TTC549 (cell line): ENCODE results near the gene NFKB2.

Experiments
- FAIRE-seq: peaks from 2 replicates; lab custom pipeline; 2012; peaks lifted over from hg19 to GRCh38; lab: Jason Lieb, UNC

The NFKB2 gene

DNA sequence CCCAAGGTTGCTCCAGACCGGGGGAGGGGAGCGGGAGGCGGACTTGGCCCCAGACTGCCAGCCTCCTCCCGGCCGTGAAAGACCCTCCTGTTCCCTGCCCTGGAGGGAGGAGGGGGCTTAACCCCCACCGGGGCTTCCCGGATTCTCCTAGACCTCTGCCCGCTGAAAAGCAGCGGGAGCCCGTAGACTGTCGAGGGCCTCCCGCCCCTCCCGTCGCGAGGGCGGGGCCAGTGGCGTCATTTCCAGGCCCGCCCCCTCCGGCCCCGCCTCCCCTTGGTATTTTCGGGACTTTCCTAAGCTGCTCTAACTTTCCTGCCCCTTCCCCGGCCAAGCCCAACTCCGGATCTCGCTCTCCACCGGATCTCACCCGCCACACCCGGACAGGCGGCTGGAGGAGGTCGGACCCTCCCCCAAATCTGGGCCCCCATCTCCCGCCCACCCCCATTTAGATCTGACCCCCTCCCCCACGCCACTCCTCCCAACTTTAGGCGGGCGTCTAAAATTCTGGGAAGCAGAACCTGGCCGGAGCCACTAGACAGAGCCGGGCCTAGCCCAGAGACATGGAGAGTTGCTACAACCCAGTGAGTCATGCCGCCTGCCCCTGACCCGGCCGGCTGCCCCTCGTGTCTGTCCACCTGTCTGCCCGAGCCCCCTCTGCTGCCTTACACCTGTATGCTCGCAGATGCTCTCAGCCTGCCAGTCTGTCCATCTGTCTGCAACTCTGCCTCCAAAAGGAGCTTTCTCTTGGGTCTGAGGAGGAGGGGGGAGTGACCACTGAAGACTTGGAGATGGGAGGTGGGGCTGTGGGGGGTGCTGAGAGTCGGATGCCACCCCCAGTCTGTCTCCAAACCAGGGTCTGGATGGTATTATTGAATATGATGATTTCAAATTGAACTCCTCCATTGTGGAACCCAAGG is at the start of gene NFKB2:
NFKB2 (plus strand) TSS at position 306 of the 917 bp plus-strand sequence; CDS start at position 561, 255 bp downstream.
- FAIRE-seq = no peak

GRCh38 chr10:102347236-102347828 is 48.2 kb upstream of the NFKB2 start:
- FAIRE-seq = no peak

DNA sequence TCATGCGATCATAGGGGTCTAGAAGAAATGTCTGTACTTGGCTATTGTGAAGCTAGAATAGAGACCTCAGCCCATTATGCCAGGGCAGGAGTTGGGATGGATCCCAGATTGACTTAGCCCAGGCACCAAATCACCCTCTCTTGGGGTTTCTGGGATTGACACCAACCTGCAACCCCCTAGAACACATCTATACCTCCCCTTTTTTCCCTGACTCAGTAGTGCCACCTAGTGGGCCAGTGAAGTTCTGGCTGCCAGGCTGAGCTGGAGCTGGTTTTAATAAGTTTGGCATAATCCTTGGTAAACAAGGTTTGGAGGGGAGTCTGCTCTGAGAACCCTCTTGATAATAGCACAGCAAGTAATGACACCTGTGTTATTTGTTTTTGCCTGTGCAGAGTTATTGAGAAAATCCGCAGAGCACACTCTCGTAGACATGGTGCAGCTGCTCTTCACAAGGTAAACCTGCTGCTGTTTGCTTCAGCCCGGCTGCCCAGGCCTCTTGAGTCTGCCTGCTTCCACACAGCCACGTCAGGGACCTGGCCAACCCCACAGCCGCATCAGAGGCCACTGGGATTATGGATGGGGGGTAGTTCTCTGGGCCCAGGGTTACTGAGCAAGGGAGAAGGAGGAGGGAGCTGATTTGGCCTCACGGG is 43.3 kb upstream of the NFKB2 start:
- no peak for FAIRE-seq

- no peak for FAIRE-seq
Observed at GRCh38 chr10:102354451-102354850, 41.1 kb upstream of the NFKB2 start.

GRCh38 chr10:102358712-102359382 is 36.7 kb upstream of the NFKB2 start:
- FAIRE-seq = no peak

DNA sequence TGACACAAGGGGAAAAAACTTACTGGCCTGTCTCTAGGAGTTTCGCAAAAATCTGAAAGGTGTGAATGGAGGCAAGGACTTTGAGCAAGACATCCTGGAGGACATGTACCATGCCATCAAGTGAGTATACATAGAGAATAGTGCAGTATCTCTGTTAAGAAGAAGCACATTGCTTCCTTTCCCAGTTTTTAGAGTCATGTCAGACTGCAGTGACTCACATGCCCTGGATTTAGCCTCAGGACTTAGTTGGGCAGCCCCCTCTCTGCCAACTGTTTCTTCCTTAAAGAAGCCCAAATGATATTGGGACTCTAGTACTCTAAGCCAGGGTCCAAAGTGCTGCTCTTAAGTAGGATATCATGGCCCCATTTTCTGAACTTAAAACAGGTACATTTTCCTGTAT is 28.1 kb upstream of the NFKB2 start:
- FAIRE-seq = no peak

- FAIRE-seq = no peak
Observed at GRCh38 chr10:102368077-102368476, 27.4 kb upstream of the NFKB2 start.

GRCh38 chr10:102371295-102371694 is 24.2 kb upstream of the NFKB2 start:
- no peak for FAIRE-seq

DNA sequence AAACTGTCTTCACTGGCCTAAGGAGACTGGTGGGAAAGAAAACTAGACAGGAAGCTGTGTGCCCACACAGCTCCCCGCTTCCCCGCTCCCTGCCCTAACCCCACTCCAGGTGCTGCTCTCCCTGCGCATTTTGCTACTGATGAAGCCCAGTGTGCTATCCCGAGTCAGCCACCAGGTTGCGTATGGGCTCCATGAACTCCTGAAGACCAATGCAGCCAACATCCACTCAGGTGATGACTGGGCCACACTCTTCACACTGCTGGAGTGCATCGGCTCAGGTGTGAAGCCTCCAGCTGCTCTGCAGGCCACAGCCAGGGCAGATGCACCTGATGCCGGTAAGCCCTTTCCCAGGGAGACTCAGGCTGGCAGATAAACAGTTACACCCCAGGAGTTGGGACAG is 20.3 kb upstream of the NFKB2 start:
- FAIRE-seq = no peak

DNA sequence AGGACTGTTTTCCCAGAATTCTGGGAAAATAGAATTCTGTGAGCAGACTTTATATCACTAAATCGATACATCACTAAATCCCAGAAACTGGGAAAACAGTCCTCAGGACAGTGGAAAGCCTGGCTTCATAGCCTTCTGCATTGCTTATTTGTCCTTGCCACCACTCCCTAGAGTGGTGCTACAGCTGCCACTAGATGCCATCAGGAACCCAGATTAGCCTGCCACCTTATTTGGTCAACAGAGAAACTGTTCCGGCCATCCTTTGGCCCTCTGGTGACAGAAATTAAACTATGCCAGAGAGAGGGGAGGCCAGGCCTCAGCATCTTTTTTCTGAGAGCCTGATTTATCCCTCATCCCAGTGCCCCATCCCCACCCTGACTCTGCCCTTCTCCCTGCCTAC is 19.6 kb upstream of the NFKB2 start:
- no peak for FAIRE-seq

- FAIRE-seq = no peak
Observed at GRCh38 chr10:102376901-102377300, 18.6 kb upstream of the NFKB2 start.

- no peak for FAIRE-seq
Observed at GRCh38 chr10:102379383-102379782, 16.1 kb upstream of the NFKB2 start.

DNA sequence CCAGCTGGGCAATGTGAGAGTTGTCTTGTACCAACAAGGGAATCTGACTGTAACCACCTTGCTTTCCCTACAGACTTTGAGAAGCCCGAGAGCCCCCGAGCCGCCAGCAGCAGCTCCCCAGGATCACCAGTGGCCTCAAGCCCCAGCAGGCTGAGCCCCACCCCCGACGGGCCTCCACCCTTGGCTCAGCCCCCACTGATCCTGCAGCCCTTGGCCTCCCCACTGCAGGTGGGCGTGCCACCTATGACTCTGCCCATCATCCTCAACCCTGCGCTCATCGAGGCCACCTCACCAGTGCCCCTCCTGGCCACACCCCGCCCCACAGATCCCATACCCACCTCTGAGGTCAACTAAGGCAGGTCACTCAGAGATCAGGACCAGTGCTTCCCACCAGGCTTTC is 13.5 kb upstream of the NFKB2 start:
- FAIRE-seq = no peak

DNA sequence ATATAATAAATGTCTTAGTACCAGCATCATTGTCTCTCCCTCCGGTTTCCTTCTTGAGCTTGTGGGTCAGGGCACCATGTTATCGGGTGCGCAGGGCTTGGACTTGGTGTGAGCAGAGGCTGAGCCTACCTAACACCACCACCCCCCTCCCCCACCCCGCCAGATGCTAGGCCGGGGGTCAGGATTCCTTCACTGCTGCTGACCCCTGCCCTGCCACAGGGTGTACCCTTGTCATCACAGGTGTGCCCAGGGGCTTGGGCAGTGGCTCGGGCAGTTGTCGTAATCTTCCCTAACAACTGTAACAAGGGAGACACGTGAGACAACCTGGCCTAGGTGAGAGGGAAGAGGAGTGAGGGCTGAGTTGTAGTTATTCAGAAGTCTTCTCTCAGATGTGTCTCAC is 12.6 kb upstream of the NFKB2 start:
- FAIRE-seq = no peak

DNA sequence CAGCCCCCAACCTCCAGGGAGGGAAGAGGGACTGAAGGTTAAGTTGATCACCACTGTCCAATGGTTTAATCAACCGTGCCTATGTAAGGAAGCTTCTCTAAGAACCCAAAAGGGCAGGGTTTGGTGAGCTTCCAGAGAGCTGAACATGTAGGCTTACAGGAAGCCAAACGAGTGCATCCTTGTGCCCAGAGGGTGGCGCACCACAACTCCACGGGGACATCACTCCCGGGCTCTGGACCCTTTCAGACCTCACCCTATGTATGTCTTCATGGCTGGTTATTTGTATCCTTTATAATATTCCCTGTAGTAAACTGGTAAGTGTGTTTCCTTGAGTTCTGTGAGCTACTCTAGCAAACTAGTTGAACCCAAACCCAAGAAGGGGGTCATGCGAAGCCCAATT is 11.5 kb upstream of the NFKB2 start:
- no peak for FAIRE-seq

DNA sequence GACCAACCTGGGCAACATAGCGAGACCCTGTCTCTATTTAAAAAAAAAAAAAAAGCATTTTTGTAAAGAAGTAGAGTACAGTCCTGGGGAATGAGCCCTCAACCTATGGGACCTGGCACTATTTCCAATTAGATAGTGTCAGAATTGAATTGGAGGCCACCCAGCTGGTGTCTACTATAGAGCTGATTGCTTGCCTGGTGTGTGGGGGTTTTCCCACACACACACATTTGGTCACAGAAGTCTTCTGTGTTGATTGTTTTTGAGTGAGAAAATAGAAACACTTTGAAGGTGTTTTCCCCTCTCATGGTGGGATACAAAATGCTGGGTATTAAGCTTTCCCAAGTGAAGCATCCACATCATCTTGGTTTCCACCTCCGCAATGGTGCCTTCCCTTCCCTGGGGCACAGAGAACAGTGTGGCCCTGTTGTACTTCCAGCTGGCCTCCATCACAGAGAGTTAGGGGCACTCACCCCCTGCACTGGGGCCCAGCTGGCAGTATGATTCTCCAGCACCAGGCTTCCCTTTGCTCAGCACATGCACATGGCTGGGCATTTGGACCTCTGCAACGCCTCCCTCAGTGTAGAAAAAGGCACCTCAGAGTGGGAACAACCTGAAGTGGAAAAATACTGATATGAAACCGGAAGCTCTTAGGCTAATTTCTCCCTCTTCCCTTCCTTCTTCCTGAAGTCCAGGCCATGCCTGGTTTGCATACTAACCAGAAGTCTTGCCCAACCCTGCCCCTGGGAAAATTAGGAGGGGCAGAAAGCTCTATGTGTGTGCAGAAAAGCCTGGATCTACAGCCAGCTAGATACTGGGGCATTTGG is 10.7 kb upstream of the NFKB2 start:
- FAIRE-seq = no peak

- no peak for FAIRE-seq
Observed at GRCh38 chr10:102389894-102390293, 5.6 kb upstream of the NFKB2 start.

DNA sequence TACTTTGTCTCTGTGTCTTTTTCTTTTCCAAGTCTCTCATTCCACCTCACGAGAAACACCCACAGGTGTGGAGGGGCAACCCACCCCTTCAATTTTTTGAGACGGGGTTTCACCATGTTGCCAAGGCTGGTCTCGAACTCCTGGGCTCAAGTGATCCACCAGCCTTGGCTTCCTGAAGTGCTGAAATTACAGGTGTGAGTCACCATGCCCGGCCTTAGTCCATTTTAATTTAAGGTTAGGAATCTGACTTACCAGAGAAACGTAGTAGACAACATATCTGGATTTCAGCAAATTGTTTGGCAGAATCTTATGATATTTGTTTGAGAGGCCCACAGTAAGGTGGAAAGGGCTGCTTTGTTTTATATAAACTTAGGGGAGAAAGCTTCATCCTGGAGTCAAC is 3.2 kb upstream of the NFKB2 start:
- no peak for FAIRE-seq

- FAIRE-seq = no peak
Observed at GRCh38 chr10:102393411-102394078, 2.0 kb upstream of the NFKB2 start.

DNA sequence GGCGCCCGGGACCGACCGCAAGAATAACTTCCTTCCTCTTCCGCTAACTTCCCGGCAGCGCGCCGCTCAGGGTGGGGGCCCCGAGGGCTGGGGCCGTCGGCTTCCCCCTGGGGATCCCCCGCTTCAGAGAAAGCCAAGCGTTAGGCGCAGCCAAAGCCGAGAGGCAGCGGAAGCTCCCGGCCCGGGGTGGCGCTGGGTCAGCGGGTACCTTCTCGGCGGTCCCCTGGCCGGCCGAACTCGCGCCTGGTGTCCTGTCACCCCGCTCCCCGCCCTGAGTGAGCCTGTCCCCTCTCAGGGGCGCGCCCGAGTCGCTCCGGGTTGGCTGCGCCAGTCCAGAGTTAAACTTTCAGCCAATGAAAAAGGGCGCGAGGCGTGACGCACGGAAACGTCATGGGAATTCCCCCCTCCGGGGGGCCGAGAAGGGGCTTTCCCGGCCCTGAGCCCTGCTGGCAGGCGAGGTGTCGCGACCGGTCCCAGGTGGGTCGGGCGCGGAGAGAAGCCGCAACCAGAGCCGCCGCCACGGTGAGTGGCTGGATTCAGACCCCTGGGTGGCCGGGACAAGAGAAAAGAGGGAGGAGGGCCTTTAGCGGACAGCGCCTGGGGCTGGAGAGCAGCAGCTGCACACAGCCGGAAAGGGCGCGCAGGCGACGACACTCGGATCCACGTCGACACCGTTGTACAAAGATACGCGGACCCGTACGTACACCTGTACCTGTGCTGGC is 1.3 kb upstream of the NFKB2 start:
- no peak for FAIRE-seq
